MG63 (cell line): ENCODE results near the gene ZNF580. TPM values are rescaled to one million over a fixed set of nuclear protein-coding genes. Genes with fewer than 3 reads are reported as not detected.
A peak's percentile ranks its signal among the peaks of the same experiment; 100 is the strongest.

Experiments
- DNase-seq: peaks from one replicate; pipeline ENCODE4 v3.0.0-alpha.2; 2020
- H3K27me3 ChIP-seq: fragments of 250-450 bp; sonication (Bioruptor Pico); 2 replicates; pipeline ENCODE4 v1.5.1; 2020; ENCODE audit warnings: mild to moderate bottlenecking, moderate library complexity
- H3K36me3 ChIP-seq: fragments of 250-450 bp; sonication (Bioruptor Pico); 2 replicates; pipeline ENCODE4 v1.5.1; 2020; ENCODE audit warnings: mild to moderate bottlenecking, moderate library complexity
- H3K4me3 ChIP-seq: fragments of 250-450 bp; sonication (Bioruptor Pico); 2 replicates; pipeline ENCODE4 v1.5.1; 2020; ENCODE audit warnings: mild to moderate bottlenecking, moderate library complexity
- H3K9me3 ChIP-seq: fragments of 250-450 bp; sonication (Bioruptor Pico); 2 replicates; pipeline ENCODE4 v1.5.1; 2020; ENCODE audit warnings: mild to moderate bottlenecking, moderate library complexity
- total RNA-seq: library from RNA; depleted of rRNA; stranded (reverse); fragments of >200 nt; shearing (Covaris generic); gene quantifications from 2 replicates; pipeline ENCODE4 v1.2.3, GENCODE V29; 2014; ENCODE audit warnings: low replicate concordance

Gene ZNF580
- total RNA-seq, 1 experiment from 2014 or later, result 7.5 TPM

DNA sequence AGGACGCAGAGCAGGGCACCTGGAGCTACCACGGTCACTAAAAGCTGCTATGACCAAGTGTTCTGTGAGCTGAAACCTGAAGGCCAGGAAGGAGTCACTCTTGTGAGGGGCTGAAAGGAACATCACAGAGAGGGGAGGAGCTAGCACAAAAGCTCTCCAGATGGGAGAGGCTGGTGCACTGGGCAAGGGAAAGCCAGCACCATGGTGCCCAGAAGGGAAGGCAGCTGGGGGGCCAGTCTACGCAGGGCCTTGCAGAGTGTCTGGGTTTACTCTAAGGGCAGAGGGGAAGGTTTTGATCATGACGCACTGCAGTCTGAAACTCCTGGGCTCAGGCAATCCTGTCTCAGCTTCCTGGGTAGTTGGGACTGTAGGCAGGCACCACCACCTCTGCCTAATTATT, 4.1 kb upstream of the ZNF580 start:
- H3K36me3 ChIP-seq, result peaks cover 35% of the 10 kb centered on the region
- no peaks in the 10 kb centered on the region for H3K9me3 ChIP-seq
- DNase-seq, result no peak
- H3K27me3 ChIP-seq, result no peaks in the 10 kb centered on the region
- peak overlapping the region; percentile 100; the same call in 1 of the 2 replicates for H3K4me3 ChIP-seq

DNA sequence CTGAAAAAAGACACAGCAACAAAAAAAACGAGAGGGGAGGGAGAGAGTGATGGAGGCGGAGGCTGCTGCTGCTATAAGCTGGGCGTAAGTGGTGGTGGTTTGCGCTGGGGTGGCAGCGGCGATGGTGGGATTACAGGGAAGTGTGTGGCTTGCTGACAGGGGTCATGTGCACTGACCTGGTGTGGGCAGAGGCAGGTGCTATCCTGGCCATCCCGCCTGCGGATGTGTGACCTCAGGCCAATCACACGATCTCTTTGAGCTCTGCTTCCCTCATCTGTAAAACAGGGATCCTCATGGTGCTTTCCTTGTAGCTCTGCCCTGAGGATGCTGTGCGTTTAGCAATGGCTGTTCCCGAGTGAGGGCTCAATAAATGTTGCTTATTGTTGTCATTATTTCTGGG, 3.3 kb upstream of the ZNF580 start:
- Histone ChIP-seq H3K4me3 (no peak overlapping the region), H3K9me3 (no peaks in the 10 kb centered on the region), H3K27me3 (no peaks in the 10 kb centered on the region), H3K36me3 (peaks cover 35% of the 10 kb centered on the region)
- no peak for DNase-seq

DNA sequence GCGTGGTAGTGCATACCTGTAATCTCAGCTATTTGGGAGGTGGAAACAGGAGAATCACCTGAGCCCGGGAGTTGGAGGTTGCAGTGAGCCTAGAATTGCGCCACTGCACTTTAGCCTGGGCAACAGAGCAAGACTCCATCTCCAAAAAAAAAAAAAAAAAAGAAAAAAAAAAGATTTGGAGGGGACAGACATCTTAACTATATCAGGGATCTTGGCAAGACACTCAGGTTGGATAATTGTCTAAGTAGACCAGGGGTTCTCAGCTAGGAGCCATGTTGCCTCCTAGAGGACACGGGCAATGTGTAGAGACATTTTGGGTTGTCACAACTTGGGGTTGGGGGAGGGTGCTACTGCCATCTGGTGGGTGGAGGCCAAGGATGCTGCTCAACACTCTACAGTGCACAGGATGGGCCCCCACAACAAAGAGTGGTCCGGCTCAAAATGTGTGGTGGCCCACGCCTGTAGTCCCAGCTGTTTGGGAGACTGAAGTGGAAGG, 1.9 kb upstream of the ZNF580 start:
- Histone ChIP-seq H3K9me3 (no peaks in the 10 kb centered on the region), H3K4me3 (no peak overlapping the region; the same call in 1 of the 2 replicates), H3K36me3 (peaks cover 36% of the 10 kb centered on the region), H3K27me3 (no peaks in the 10 kb centered on the region)
- peak; percentile 66 for DNase-seq

DNA sequence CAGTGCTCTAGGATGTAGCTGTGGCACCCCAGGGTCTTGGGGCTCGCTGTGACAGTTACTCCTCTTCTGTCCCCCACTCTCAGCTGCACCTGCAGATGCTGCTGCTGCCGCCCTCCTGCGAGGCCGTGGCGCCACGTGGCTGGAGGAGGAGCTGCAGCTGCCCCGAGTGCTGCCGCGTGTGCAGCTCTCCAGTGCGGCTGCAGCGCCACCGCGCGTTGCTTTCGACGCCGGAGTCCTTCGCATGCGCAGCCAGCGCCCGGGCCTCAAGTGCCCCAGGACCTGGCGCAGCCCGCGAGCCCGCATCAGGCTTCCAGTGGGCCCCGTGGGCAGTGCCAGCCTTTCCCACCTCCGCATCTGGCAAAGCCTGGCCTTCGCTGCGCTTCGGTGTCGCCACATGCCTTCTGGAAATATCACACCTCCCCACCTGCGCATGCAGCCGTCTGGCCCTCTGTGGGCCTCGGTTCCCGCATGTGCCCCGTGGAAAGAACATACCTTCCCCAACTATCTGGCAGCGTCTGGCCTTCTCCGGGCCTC, 692 bp upstream of the ZNF580 start:
- DNase-seq, result peak; percentile 70
- Histone ChIP-seq H3K4me3 (peak overlapping the region; percentile 75), H3K36me3 (peaks cover 46% of the 10 kb centered on the region), H3K9me3 (no peaks in the 10 kb centered on the region), H3K27me3 (no peaks in the 10 kb centered on the region)

DNA sequence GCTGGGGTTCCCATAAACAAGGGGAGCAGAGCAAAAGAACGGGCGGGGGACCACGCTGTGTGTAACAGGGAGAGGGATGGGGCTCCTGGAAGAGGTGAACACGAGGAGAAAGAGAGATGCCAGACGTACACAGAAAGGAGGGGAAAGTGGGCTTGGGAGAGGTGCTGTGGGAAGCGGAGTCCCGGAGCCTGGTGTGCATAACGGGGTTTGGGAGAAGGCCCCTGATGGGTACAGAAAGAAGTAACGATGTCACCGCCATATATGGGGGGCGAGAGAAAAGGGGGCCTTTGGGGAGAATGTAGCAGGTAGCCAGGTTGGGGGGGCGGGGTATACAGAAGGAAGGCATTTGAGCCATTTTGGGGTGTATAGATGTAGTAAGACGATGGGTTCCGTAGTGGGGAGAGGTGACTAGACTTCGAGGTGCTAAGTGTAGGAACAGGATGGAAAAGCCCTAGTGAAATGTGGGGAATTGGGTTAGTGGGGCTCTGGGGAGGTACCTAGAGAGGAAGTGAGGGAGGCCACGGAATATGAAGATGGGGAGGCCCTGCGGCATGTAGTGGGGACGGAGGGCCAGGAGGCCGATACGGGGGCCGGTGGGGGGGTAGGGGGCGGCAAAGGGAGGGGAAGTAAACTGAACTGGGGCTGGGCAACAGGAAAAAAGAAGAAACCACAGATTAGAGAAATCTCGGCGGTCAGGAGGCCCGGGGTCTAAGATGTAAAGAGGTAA, 787 bp downstream of the ZNF580 start:
- Histone ChIP-seq H3K27me3 (no peaks in the 10 kb centered on the region), H3K4me3 (peak overlapping the region; percentile 75), H3K36me3 (peaks cover 50% of the 10 kb centered on the region), H3K9me3 (no peaks in the 10 kb centered on the region)
- DNase-seq, result no peak

DNA sequence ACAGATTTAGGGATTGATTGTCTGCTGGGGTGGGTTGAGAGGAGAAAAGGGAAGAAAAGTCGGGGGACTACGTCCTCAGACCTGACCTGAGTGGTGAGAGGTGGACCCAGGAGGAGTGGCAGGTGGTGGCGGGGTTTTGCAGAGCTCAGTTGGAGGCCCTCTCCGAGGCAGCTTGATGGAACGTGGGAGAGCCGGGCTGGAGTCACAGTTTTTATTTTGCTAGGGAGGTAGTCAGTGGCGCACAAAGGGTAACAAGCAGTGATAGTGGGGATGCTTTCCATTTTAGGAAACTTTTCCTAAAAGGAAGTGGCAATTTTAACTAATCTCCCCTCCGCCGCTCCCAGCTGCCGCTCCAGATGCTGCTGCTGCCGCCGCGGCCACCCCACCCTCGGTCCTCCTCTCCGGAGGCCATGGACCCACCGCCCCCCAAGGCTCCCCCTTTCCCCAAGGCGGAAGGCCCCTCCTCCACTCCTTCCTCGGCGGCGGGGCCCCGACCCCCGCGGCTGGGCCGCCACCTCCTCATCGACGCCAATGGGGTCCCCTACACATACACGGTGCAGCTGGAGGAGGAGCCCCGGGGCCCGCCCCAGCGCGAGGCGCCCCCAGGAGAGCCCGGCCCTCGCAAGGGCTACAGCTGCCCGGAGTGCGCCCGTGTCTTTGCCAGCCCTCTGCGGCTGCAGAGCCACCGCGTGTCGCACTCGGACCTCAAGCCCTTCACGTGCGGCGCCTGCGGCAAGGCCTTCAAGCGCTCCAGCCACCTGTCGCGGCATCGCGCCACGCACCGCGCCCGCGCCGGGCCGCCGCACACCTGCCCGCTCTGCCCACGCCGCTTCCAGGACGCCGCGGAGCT, 1.6 kb downstream of the ZNF580 start:
- Histone ChIP-seq H3K36me3 (peaks cover 52% of the 10 kb centered on the region), H3K4me3 (peak overlapping the region; percentile 75), H3K27me3 (no peaks in the 10 kb centered on the region), H3K9me3 (no peaks in the 10 kb centered on the region)
- peak; percentile 35 for DNase-seq

DNA sequence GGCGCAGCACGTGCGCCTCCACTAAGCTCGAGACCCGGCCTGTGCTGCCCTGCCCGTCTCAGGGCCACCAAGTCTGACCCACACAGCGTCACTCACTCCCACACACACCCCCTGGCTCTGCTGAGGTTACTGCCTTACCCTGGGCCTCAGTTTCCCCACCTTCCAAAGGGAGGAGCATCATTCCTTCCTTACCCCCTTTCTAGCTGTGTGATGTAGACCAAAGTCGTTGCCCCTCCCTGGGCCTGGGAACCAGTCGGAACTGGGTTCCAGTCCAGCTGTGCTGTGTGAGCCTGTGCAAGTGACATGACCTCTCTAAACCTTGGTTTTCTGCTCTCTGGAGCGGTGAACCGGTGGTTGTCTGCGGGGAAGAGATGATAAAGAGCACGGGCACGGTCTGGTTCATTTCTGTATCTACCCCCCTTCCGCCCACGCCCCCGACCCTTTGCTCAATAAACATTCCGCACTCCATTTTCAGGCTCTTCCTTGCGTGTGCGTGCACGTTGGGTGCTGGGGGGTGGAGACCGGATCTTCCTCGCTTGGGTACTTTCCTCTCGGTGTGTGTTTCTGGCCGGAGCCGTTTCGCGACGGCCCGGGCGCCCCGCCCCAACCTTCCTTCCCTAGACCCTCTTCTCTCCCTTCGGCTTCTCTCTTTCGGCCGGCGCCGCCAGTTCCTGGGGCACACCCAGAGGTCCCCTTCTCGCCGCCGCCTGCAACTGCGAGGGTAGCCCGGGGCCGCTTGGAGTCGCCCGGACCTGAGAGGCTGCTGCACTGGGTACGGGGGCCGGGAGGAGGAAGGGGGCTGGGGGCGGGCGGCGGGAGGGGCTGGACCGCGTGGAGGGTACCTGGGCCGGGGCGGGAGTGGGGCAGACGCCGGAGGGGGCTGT, 2.4 kb downstream of the ZNF580 start, which contains the start of gene ZNF581:
ZNF581 (plus strand) TSS at position 647 of the 884 bp plus-strand sequence. CDS start 923 bp downstream, outside the sequence.
- DNase-seq, result peak; percentile 85
- Histone ChIP-seq H3K4me3 (peak within 1 kb of the TSS; percentile 75), H3K27me3 (no peaks in the 10 kb centered on the region), H3K9me3 (no peaks in the 10 kb centered on the region), H3K36me3 (peaks cover 49% of the 10 kb centered on the region)

DNA sequence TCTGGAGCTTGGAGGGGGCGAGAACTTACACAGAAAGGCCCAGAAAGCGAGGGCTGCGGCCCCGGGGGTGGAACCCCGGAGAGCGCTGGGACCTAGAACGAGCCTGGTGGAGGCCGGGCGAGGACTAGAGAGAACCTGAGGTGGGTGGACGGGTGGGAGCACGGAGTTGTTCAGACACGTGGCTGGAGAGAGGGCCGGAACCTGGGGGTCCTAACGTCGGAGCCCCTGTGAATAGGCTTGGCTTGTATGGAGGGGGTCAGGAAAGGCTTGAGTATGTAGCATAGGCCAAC, 3.0 kb downstream of the ZNF580 start:
- Histone ChIP-seq H3K36me3 (peaks cover 45% of the 10 kb centered on the region), H3K27me3 (no peaks in the 10 kb centered on the region), H3K4me3 (peak overlapping the region; percentile 75), H3K9me3 (no peaks in the 10 kb centered on the region)
- DNase-seq, result no peak

DNA sequence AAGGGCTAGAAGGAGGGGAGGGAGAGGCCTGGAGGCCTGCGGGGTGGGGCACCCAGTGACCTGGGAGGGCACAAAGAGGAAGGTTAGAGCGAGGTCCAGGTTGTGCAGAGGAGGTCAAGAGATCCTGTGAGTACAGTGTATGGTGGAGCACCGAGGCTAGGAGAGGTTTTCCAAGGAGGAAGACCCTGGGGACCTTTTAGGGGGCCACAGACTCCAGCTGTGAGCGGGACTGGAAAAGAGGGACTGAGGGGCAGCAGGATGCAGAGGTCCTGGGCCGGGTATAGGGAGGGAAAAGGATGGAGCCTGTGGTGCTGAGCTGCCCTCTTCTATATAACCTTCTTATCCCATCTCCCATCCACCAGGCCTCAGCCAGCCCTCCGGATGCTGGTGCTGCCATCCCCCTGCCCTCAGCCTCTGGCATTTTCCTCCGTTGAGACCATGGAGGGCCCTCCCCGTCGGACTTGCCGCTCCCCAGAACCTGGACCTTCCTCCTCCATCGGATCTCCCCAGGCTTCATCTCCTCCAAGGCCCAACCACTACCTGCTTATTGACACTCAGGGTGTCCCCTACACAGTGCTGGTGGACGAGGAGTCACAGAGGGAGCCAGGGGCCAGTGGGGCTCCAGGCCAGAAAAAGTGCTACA, 3.5 kb downstream of the ZNF580 start:
- Histone ChIP-seq H3K4me3 (peak overlapping the region; percentile 75), H3K9me3 (no peaks in the 10 kb centered on the region), H3K27me3 (no peaks in the 10 kb centered on the region), H3K36me3 (peaks cover 41% of the 10 kb centered on the region)
- DNase-seq, result no peak

DNA sequence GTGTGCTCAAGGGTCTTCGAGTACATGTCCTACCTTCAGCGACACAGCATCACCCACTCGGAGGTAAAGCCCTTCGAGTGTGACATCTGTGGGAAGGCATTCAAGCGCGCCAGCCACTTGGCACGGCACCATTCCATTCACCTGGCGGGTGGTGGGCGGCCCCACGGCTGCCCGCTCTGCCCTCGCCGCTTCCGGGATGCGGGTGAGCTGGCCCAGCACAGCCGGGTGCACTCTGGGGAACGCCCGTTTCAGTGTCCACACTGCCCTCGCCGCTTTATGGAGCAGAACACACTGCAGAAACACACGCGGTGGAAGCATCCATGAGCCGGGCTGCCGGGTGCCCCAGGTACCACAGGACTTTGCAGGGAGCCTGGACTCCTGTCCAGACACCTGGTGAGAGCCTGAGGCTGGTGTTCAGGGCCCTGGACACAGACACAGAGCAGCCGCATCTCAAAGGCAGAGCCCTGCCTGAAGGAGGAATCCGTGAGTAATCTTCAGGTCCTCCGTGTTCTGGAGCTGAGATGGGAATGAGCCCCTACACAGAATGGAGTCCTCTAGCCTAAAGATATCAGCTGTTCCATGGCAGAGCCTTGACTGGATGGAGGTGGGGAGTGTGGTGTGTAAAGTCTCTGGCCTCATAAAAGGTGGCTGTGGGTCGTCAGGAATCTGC, 4.2 kb downstream of the ZNF580 start:
- Histone ChIP-seq H3K4me3 (peak overlapping the region; percentile 75), H3K9me3 (no peaks in the 10 kb centered on the region), H3K27me3 (no peaks in the 10 kb centered on the region), H3K36me3 (peaks cover 40% of the 10 kb centered on the region)
- DNase-seq, result no peak

DNA sequence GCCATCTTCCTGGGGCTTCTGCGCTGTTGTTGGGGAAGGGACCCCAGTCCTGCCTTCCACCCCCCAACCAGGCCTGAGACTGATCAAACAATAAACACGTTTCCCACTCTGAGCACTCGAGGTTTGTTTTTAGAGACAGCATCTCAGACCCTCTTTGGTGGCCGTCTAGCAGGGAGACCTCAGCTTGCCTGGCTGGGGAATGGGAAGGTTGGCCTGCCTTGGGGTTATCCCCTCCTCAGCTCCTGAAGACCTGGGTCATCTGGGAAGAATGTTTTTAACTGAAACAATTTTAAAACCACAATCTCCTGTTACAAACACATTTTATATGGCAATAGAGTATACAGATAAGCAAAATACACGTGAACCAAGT, 4.7 kb downstream of the ZNF580 start:
- Histone ChIP-seq H3K36me3 (peaks cover 40% of the 10 kb centered on the region), H3K4me3 (peak overlapping the region; percentile 75; the same call in 1 of the 2 replicates), H3K9me3 (no peaks in the 10 kb centered on the region), H3K27me3 (no peaks in the 10 kb centered on the region)
- DNase-seq, result no peak

DNA sequence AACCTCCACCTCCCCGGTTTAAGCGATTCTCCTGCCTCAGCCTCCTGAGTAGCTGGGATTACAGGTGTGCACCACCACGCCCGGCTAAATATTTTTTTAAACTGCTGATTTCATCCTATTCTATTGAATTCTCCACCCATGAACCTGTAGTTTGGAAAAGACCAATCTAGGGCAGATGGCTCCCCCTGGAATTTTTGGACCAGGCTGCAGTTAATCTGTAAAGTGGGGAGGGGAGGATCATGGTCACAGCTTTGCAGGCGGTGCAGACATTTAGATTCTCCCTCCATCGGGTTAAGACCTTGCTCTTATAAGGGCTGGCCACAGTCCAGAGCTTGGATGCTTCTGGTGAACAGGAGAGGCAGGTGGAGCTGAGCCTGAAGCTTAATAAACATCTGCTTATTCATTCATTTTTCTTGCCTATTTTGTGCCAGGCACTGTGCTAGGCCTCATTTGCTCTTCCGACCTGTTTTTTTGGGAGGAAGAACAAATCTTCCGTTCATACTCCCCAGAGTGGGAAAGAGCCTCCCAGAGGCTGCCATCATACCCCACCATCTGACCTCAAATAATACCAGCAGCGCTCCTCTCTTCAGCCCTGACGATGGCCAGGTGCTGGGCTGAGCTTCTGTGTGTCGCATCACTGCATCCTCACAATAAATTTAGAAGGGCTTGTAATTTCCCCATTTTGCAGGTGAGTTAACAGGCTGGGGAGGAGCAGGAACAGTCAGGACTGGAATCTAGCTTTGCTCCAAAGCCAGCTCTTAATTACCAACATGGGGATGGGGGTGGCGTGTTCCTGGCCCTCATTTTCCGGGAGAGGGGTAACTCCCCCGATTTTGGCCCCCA, 6.3 kb downstream of the ZNF580 start:
- Histone ChIP-seq H3K9me3 (no peaks in the 10 kb centered on the region), H3K27me3 (no peaks in the 10 kb centered on the region), H3K36me3 (peaks cover 40% of the 10 kb centered on the region), H3K4me3 (peak overlapping the region; percentile 83)
- no peak for DNase-seq

DNA sequence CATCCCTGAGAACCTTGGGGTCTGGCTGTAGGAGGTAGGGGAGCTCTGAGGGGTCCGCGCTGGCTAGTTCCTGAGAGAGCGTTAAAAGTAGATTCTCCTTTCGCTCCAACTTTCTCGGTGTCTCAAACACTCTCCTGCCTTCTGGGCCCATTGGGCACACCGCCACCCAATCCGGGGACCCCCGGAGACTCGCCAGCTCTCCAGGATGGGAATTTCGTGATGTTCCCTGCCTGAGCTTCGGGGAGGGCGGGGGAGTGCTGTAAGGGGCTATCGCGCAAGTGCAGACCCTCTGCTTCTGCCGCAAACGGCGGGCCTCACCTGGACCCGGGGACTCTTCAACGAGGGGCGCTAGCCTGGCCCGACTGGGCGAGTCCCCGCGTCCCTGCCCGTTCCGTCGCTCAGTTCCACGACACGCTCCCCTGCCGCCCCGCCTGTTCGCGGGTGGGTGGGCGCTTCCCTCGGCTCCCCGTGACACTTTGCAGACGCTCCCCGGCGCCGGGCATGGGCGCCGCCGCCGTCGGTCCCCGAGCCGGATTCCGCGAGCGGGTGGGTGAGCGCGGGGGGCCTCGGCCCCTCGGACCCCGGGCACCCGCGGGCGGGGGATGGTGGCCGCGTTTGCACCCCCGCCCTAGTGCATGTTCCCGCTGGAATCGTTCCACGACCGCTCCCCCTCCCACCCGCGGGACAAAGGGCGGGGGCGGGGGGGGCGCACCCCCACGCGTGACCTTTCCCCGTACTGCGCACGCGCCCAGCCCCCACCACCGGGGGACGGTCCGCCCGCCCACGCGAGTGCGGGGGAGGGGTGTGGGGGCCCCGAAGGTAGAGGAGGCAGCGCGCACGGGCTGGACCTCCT, 7.2 kb downstream of the ZNF580 start, which contains the start of gene CCDC106:
CCDC106 (plus strand) TSS at position 481 of the 853 bp plus-strand sequence. CDS start 835 bp downstream, outside the sequence.
- Histone ChIP-seq H3K4me3 (peak within 1 kb of the TSS; percentile 83), H3K27me3 (no peaks in the 10 kb centered on the region), H3K36me3 (peaks cover 40% of the 10 kb centered on the region), H3K9me3 (no peaks in the 10 kb centered on the region)
- peak; percentile 74 for DNase-seq
